ENCODE measurements around the gene ATP12A. TPM values are rescaled to one million over a fixed set of nuclear protein-coding genes. Genes with fewer than 3 reads are reported as not detected.

ATP12A gene
- total and polyA plus RNA-seq, 5 experiments from 2014 or later: not detected

GRCh38 chr13:24650161-24650560 lies 30.0 kb upstream of the ATP12A start:
- H3K27me3 Mint-ChIP-seq: peaks cover 0 to 13% (median 8%) of the 10 kb centered on the region in 5 donors
- peak overlapping the region in 1 of 10 donors; percentile 44 for H3K4me3 Mint-ChIP-seq
- ATAC-seq (no peak), DNase-seq (no peak)
- no peaks in the 10 kb centered on the region for H3K9me3 Mint-ChIP-seq
- no peak overlapping the region for H3K27ac Mint-ChIP-seq
- H3K4me1 Mint-ChIP-seq: peaks cover 0 to 2% (median 0%) of the 10 kb centered on the region in 4 donors
- H3K36me3 Mint-ChIP-seq: no peaks in the 10 kb centered on the region
- POLR2A ChIA-PET: no interaction called here

- ATAC-seq (no peak), DNase-seq (no peak)
- H3K4me1 Mint-ChIP-seq: peaks cover 0 to 2% (median 0%) of the 10 kb centered on the region in 4 donors
- no peak overlapping the region for H3K4me3 Mint-ChIP-seq
- no peaks in the 10 kb centered on the region for H3K9me3 Mint-ChIP-seq
- no peak overlapping the region for H3K27ac Mint-ChIP-seq
- H3K27me3 Mint-ChIP-seq: peaks cover 0 to 11% (median 4%) of the 10 kb centered on the region in 5 donors
- POLR2A ChIA-PET: no interaction called here
- no peaks in the 10 kb centered on the region for H3K36me3 Mint-ChIP-seq
Measured at GRCh38 chr13:24651718-24652345, 28.4 kb upstream of the ATP12A start.

GRCh38 chr13:24652359-24652758 lies 27.8 kb upstream of the ATP12A start:
- Mint-ChIP-seq H3K4me1 (peaks cover 0 to 2% (median 0%) of the 10 kb centered on the region in 4 donors), H3K27me3 (peaks cover 0 to 11% (median 3%) of the 10 kb centered on the region in 5 donors), H3K9me3 (no peaks in the 10 kb centered on the region), H3K36me3 (no peaks in the 10 kb centered on the region), H3K27ac (no peak overlapping the region), H3K4me3 (no peak overlapping the region)
- ATAC-seq (no peak), DNase-seq (no peak)
- POLR2A ChIA-PET: no interaction called here

- H3K4me3 Mint-ChIP-seq: no peak overlapping the region
- no peaks in the 10 kb centered on the region for H3K9me3 Mint-ChIP-seq
- POLR2A ChIA-PET: interaction anchor here (0.6 kb wide), 1 partner anchor 17 kb away, joined by 3 read pairs; no protein-coding TSS in a partner anchor
- no peaks in the 10 kb centered on the region for H3K4me1 Mint-ChIP-seq
- peaks cover 0 to 7% (median 3%) of the 10 kb centered on the region in 5 donors for H3K27me3 Mint-ChIP-seq
- ATAC-seq: no peak
- DNase-seq: no peak
- H3K36me3 Mint-ChIP-seq: no peaks in the 10 kb centered on the region
- no peak overlapping the region for H3K27ac Mint-ChIP-seq
Measured at GRCh38 chr13:24654741-24655140, 25.5 kb upstream of the ATP12A start.

- H3K4me3 Mint-ChIP-seq: no peak overlapping the region
- H3K36me3 Mint-ChIP-seq: no peaks in the 10 kb centered on the region
- peaks cover 0 to 3% (median 0%) of the 10 kb centered on the region in 5 donors for H3K27me3 Mint-ChIP-seq
- DNase-seq (no peak), ATAC-seq (no peak)
- no peaks in the 10 kb centered on the region for H3K4me1 Mint-ChIP-seq
- POLR2A ChIA-PET: no interaction called here
- H3K27ac Mint-ChIP-seq: no peak overlapping the region
- no peaks in the 10 kb centered on the region for H3K9me3 Mint-ChIP-seq
Measured at GRCh38 chr13:24659239-24659638, 21.0 kb upstream of the ATP12A start.

GRCh38 chr13:24660023-24660741 lies 20.0 kb upstream of the ATP12A start:
- Mint-ChIP-seq H3K4me3 (no peak overlapping the region), H3K36me3 (no peaks in the 10 kb centered on the region), H3K4me1 (no peaks in the 10 kb centered on the region), H3K27ac (no peak overlapping the region), H3K27me3 (peaks cover 0 to 3% (median 0%) of the 10 kb centered on the region in 5 donors), H3K9me3 (no peaks in the 10 kb centered on the region)
- ATAC-seq: no peak
- DNase-seq: no peak
- POLR2A ChIA-PET: interaction anchor here (0.5 kb wide), 1 partner anchor 234 kb away, joined by 4 read pairs; no protein-coding TSS in a partner anchor

- ATAC-seq (no peak), DNase-seq (no peak)
- H3K27ac Mint-ChIP-seq: no peak overlapping the region
- H3K27me3 Mint-ChIP-seq: peaks cover 0 to 3% (median 3%) of the 10 kb centered on the region in 5 donors
- H3K4me3 Mint-ChIP-seq: no peak overlapping the region
- no peaks in the 10 kb centered on the region for H3K9me3 Mint-ChIP-seq
- POLR2A ChIA-PET: interaction anchor here (0.7 kb wide), 1 partner anchor 21 kb away, joined by 3 read pairs; no protein-coding TSS in a partner anchor
- H3K36me3 Mint-ChIP-seq: no peaks in the 10 kb centered on the region
- no peaks in the 10 kb centered on the region for H3K4me1 Mint-ChIP-seq
Measured at GRCh38 chr13:24661713-24662112, 18.5 kb upstream of the ATP12A start.

GRCh38 chr13:24662195-24663088 lies 17.8 kb upstream of the ATP12A start:
- no peak overlapping the region for H3K27ac Mint-ChIP-seq
- DNase-seq (no peak), ATAC-seq (no peak)
- H3K36me3 Mint-ChIP-seq: no peaks in the 10 kb centered on the region
- H3K27me3 Mint-ChIP-seq: peaks cover under 1 to 3% (median 3%) of the 10 kb centered on the region in 5 donors
- H3K9me3 Mint-ChIP-seq: no peaks in the 10 kb centered on the region
- H3K4me1 Mint-ChIP-seq: no peaks in the 10 kb centered on the region
- POLR2A ChIA-PET: no interaction called here
- H3K4me3 Mint-ChIP-seq: no peak overlapping the region

GRCh38 chr13:24663089-24663395 lies 17.2 kb upstream of the ATP12A start:
- POLR2A ChIA-PET: no interaction called here
- ATAC-seq (no peak), DNase-seq (no peak)
- Mint-ChIP-seq H3K9me3 (no peaks in the 10 kb centered on the region), H3K4me1 (no peaks in the 10 kb centered on the region), H3K4me3 (no peak overlapping the region), H3K27ac (no peak overlapping the region), H3K27me3 (peaks cover 0 to 9% (median 4%) of the 10 kb centered on the region in 5 donors), H3K36me3 (no peaks in the 10 kb centered on the region)

GRCh38 chr13:24663586-24663985 lies 16.6 kb upstream of the ATP12A start:
- POLR2A ChIA-PET: no interaction called here
- H3K36me3 Mint-ChIP-seq: no peaks in the 10 kb centered on the region

GRCh38 chr13:24664726-24665409 lies 15.3 kb upstream of the ATP12A start:
- Mint-ChIP-seq H3K36me3 (no peaks in the 10 kb centered on the region), H3K27ac (no peak overlapping the region), H3K4me1 (no peaks in the 10 kb centered on the region), H3K9me3 (no peaks in the 10 kb centered on the region), H3K27me3 (peaks cover 0 to 11% (median 7%) of the 10 kb centered on the region in 5 donors), H3K4me3 (no peak overlapping the region)
- DNase-seq: no peak
- POLR2A ChIA-PET: no interaction called here
- ATAC-seq: no peak

More at GRCh38 chr13:24663586-24663985, 16.6 kb upstream of the ATP12A start:
- Mint-ChIP-seq H3K4me3 (no peak overlapping the region), H3K27ac (no peak overlapping the region), H3K27me3 (peaks cover 0 to 11% (median 6%) of the 10 kb centered on the region in 5 donors), H3K4me1 (no peaks in the 10 kb centered on the region), H3K9me3 (no peaks in the 10 kb centered on the region)
- DNase-seq: no peak
- ATAC-seq: no peak

- no peaks in the 10 kb centered on the region for H3K9me3 Mint-ChIP-seq
- no peak overlapping the region for H3K4me3 Mint-ChIP-seq
- no peaks in the 10 kb centered on the region for H3K36me3 Mint-ChIP-seq
- DNase-seq (no peak), ATAC-seq (no peak)
- peaks cover 2 to 19% (median 11%) of the 10 kb centered on the region in 5 donors for H3K27me3 Mint-ChIP-seq
- POLR2A ChIA-PET: no interaction called here
- no peak overlapping the region for H3K27ac Mint-ChIP-seq
- peaks cover 0 to 12% (median 9%) of the 10 kb centered on the region in 4 donors for H3K4me1 Mint-ChIP-seq
Measured at GRCh38 chr13:24668511-24668910, 11.7 kb upstream of the ATP12A start.
